Measurements from ENCODE around the gene ERBB4.

DNA sequence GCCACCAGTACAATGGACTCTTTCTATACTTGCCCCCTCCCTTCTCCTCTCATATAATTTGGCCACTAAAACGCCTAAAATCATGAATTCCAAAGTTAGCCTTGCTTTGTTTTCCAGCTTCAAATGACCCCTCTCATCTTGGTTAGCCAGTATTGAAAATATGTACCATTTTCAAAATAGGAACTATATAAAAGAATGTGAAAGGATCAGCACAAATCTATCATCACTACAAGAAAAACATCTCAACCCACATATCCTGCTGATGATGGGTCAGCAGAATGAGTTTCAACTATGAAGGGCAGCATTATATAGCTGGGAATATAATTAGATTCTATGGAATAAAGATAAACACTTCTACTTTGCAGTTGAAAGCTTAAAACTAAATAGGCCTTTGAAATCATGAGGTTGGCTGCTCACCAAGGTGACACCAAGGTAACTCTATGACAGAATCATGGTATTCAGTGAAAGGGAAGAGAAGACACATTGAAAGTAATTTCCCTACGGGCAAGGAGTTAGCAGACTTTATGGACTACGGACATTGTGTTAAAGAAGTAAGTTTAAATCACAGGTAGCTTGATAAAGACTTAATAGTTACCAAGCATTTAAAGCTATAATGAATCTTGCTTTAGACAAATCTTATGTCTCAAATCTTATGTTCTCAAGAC lies 1109.2 kb downstream of the ERBB4 start:
- TF ChIP-seq POLR2A (IDR thresholded peaks at IDR 0.05; ENCODE audit: control extremely low read depth in 1 of 2, low read depth in 2 of 2, low read length in 2 of 2) (no peak), JUN (IDR thresholded peaks at IDR 0.05; ENCODE audit: low read depth, low read length) (no peak), TAF1 (IDR thresholded peaks at IDR 0.05; ENCODE audit: low read depth, low read length) (no peak), SRF (IDR thresholded peaks at IDR 0.05; ENCODE audit: low read depth, low read length) (no peak)
- TF ChIP-seq, protein P1, sequence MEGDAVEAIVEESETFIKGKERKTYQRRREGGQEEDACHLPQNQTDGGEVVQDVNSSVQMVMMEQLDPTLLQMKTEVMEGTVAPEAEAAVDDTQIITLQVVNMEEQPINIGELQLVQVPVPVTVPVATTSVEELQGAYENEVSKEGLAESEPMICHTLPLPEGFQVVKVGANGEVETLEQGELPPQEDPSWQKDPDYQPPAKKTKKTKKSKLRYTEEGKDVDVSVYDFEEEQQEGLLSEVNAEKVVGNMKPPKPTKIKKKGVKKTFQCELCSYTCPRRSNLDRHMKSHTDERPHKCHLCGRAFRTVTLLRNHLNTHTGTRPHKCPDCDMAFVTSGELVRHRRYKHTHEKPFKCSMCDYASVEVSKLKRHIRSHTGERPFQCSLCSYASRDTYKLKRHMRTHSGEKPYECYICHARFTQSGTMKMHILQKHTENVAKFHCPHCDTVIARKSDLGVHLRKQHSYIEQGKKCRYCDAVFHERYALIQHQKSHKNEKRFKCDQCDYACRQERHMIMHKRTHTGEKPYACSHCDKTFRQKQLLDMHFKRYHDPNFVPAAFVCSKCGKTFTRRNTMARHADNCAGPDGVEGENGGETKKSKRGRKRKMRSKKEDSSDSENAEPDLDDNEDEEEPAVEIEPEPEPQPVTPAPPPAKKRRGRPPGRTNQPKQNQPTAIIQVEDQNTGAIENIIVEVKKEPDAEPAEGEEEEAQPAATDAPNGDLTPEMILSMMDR (IDR thresholded peaks at IDR 0.05; ENCODE audit: control extremely low read depth in 1 of 3, insufficient read depth in 1 of 3, low read depth in 1 of 3, low read length in 3 of 3), result no peak
- TF ChIP-seq, protein P2, sequence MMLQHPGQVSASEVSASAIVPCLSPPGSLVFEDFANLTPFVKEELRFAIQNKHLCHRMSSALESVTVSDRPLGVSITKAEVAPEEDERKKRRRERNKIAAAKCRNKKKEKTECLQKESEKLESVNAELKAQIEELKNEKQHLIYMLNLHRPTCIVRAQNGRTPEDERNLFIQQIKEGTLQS (IDR thresholded peaks at IDR 0.05; ENCODE audit: insufficient read depth, low read depth, low read length), result no peak
